ENCODE results near the gene ZNRF4.

ZNRF4 gene

GRCh38 chr19:5504114-5504513, 48.9 kb downstream of the ZNRF4 start:
- no peak for DNase-seq (ENCODE audit: low read depth in 2 of 2)

Data from stimulated activated CD4-positive, alpha-beta T cell treated with anti-CD3 and anti-CD28 coated beads, Interleukin-1b, Interleukin-23, amount 100 ng/mL, for 4 hours (primary cell).